Uterus (tissue), 2 donors: ENCODE measurements around the gene MB.

Source experiments
- CTCF ChIP-seq, 4 experiments: fragments of 200-600 bp in 2 of 4; fragments of 450-650 bp in 2 of 4; sonication (generic) in 2 of 4; IDR thresholded peaks; one replicate each; pipeline ENCODE4 v1.5.1; 2016 to 2019; ENCODE audit warnings: antibody characterized with exemption in 4 of 4, mild to moderate bottlenecking in 2 of 4, moderate library complexity in 1 of 4
- POLR2A ChIP-seq, 2 donors: fragments of 450-650 bp; IDR thresholded peaks; one replicate each; pipeline ENCODE4 v1.6.1; 2016; ENCODE audit warnings: antibody characterized with exemption in 2 of 2, mild to moderate bottlenecking in 1 of 2, moderate library complexity in 1 of 2

- TF ChIP-seq CTCF (IDR thresholded peaks at IDR 0.05) = no peak
- no peak for TF ChIP-seq POLR2A (IDR thresholded peaks at IDR 0.05)
These were observed 5.8 kb downstream of the MB start for GRCh38 chr22:35611200-35611890.
